ENCODE results near the gene RAX. TPM values are rescaled to one million over a fixed set of nuclear protein-coding genes. Genes with fewer than 3 reads are reported as not detected.

The RAX gene
- total and polyA plus RNA-seq, 2 of the 4 experiments (the other 2 are of a cell fraction): not detected

DNA sequence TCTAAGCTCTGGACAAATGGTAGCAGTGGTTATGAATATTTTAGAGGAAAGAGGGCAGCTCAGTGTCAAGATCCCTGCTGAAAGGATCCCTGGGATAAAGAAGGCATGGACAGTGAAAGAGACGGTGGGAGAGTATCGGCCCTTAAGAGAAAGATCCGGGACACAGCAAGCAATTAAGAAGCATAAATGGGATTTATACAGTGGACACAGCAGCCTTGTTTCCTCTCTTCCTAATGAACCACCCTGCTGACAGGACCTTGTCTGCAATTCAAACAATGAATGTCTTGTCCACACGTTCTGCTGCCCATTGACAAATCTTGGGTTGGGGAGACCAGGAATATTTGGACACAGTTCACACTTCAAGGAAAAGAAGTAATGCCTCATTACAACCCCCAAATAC, 28.7 kb upstream of the RAX start:
- H3K9me3 ChIP-seq (ENCODE audit: control insufficient read depth, insufficient read depth, low read length): no peaks in the 10 kb centered on the region
- dilution Hi-C loops (cut with HindIII; ENCODE audit: low sequenced_read_pairs, unreplicated experiment): no loop called here
- no peak overlapping the region for H2AFZ ChIP-seq (replicated peaks; ENCODE audit: low read length, poor library complexity)
- H2BK5ac ChIP-seq (ENCODE audit: low read depth, low read length, poor library complexity, severe bottlenecking): no peak overlapping the region
- H3K4ac ChIP-seq (ENCODE audit: low read depth, low read length): no peak overlapping the region
- H3K4me2 ChIP-seq (ENCODE audit: low read depth, low read length): no peak overlapping the region
- H3K4me3 ChIP-seq (ENCODE audit: insufficient read depth, low read depth, low read length): no peak overlapping the region
- ChIA-PET POLR2A (ENCODE audit: unreplicated experiment) (no interaction called here), CTCF (interaction anchor here (4.4 kb wide), 1 partner anchor 101 kb away, joined by 21 read pairs; no protein-coding TSS in a partner anchor)
- no peak overlapping the region for H4K8ac ChIP-seq (ENCODE audit: low read depth in 2 of 2, low read length in 2 of 2)
- H3K27me3 ChIP-seq (ENCODE audit: control insufficient read depth, insufficient read depth, low read length): peaks cover 61% of the 10 kb centered on the region
- TF ChIP-seq, protein P1, sequence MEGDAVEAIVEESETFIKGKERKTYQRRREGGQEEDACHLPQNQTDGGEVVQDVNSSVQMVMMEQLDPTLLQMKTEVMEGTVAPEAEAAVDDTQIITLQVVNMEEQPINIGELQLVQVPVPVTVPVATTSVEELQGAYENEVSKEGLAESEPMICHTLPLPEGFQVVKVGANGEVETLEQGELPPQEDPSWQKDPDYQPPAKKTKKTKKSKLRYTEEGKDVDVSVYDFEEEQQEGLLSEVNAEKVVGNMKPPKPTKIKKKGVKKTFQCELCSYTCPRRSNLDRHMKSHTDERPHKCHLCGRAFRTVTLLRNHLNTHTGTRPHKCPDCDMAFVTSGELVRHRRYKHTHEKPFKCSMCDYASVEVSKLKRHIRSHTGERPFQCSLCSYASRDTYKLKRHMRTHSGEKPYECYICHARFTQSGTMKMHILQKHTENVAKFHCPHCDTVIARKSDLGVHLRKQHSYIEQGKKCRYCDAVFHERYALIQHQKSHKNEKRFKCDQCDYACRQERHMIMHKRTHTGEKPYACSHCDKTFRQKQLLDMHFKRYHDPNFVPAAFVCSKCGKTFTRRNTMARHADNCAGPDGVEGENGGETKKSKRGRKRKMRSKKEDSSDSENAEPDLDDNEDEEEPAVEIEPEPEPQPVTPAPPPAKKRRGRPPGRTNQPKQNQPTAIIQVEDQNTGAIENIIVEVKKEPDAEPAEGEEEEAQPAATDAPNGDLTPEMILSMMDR (conservative IDR thresholded peaks at IDR 0.05; ENCODE audit: low read depth, low read length): no peak
- no peak for TF ChIP-seq CEBPB (IDR thresholded peaks at IDR 0.05; ENCODE audit: low read depth, low read length)
- TF ChIP-seq, protein P2, sequence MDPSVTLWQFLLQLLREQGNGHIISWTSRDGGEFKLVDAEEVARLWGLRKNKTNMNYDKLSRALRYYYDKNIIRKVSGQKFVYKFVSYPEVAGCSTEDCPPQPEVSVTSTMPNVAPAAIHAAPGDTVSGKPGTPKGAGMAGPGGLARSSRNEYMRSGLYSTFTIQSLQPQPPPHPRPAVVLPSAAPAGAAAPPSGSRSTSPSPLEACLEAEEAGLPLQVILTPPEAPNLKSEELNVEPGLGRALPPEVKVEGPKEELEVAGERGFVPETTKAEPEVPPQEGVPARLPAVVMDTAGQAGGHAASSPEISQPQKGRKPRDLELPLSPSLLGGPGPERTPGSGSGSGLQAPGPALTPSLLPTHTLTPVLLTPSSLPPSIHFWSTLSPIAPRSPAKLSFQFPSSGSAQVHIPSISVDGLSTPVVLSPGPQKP (IDR thresholded peaks at IDR 0.05; ENCODE audit: borderline replicate concordance, low read depth, low read length): no peak
- no peak for TF ChIP-seq RAD21 (IDR thresholded peaks at IDR 0.05; ENCODE audit: low read length)
- TF ChIP-seq MAZ (IDR thresholded peaks at IDR 0.05; ENCODE audit: borderline replicate concordance, low read depth, low read length): no peak
- TF ChIP-seq, protein P3, sequence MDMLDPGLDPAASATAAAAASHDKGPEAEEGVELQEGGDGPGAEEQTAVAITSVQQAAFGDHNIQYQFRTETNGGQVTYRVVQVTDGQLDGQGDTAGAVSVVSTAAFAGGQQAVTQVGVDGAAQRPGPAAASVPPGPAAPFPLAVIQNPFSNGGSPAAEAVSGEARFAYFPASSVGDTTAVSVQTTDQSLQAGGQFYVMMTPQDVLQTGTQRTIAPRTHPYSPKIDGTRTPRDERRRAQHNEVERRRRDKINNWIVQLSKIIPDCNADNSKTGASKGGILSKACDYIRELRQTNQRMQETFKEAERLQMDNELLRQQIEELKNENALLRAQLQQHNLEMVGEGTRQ (IDR thresholded peaks at IDR 0.05; ENCODE audit: low read depth, low read length): no peak
- TF ChIP-seq NFE2L2 (IDR thresholded peaks at IDR 0.05; ENCODE audit: low read depth, low read length): no peak
- no peak for TF ChIP-seq MAFK (IDR thresholded peaks at IDR 0.05; ENCODE audit: low read depth, low read length)
- no peak for TF ChIP-seq MXI1 (IDR thresholded peaks at IDR 0.05; ENCODE audit: borderline replicate concordance, low read depth, low read length)
- no peak for TF ChIP-seq RCOR1 (IDR thresholded peaks at IDR 0.05; ENCODE audit: insufficient replicate concordance, low read length)
- no peak for TF ChIP-seq SMC3 (IDR thresholded peaks at IDR 0.05; ENCODE audit: low read depth, low read length)
- H2BK15ac ChIP-seq (ENCODE audit: low read depth, low read length): no peak overlapping the region
- no peak overlapping the region for H3K14ac ChIP-seq (replicated peaks; ENCODE audit: low read depth, low read length)
- intact Hi-C loops (cut with micrococcal nuclease): no loop called here
- H4K91ac ChIP-seq (ENCODE audit: insufficient read depth, low read depth, low read length): no peak overlapping the region
- BruUV-seq (replicated peaks): no TSS peak
- ATAC-seq (ENCODE audit: low read depth) (no peak), DNase-seq (no peak)
- no peak overlapping the region for H2BK20ac ChIP-seq (ENCODE audit: low read depth, low read length)
- no peaks in the 10 kb centered on the region for H4K20me1 ChIP-seq (ENCODE audit: insufficient read depth, low read length)
- no peaks in the 10 kb centered on the region for H3K9me1 ChIP-seq (ENCODE audit: insufficient read depth, low read length)
- in situ Hi-C loops (cut with MboI; ENCODE audit: low sequenced_read_pairs): no loop called here
- no peak overlapping the region for H3K23ac ChIP-seq (ENCODE audit: low read depth, low read length)
- no peak overlapping the region for H4K5ac ChIP-seq (ENCODE audit: low read depth, low read length)
- no CpG with 5 or more reads among the region's 4 CpGs for WGBS, 2 experiments (ENCODE audit: extremely low coverage in 2 of 2, insufficient read length in 1 of 2)
- no peak overlapping the region for H2BK120ac ChIP-seq (ENCODE audit: low read depth, low read length)
- H2AK9ac ChIP-seq (replicated peaks; ENCODE audit: low read depth, low read length, poor library complexity): no peak overlapping the region
- no peaks in the 10 kb centered on the region for H3K36me3 ChIP-seq (ENCODE audit: control insufficient read depth, insufficient read depth, low read length)
- no peak overlapping the region for H2AK5ac ChIP-seq (ENCODE audit: low read depth, low read length)
- H3K4me1 ChIP-seq (ENCODE audit: control insufficient read depth, insufficient read depth, low read length): no peaks in the 10 kb centered on the region
- no peak overlapping the region for H3K56ac ChIP-seq (ENCODE audit: extremely low read depth, insufficient read depth, low read length)
- H3K9ac ChIP-seq (ENCODE audit: low read depth, low read length): no peak overlapping the region
- H3K18ac ChIP-seq (ENCODE audit: low read depth, low read length): no peak overlapping the region
- no peak overlapping the region for H3K27ac ChIP-seq (ENCODE audit: insufficient read depth, low read length)
- H3K79me1 ChIP-seq (ENCODE audit: low read depth in 1 of 2, low read length in 2 of 2): no peaks in the 10 kb centered on the region

All from IMR-90 (cell line).